DND-41 (cell line): ENCODE results near the gene MYL3.
"Not testable (repeated sequence)": the region's sequence is repeated elsewhere in the genome, so short reads cannot be mapped to it uniquely, and the experiment has no call there.

ENCODE experiments used
- ATAC-seq: fragments of 200-7000 bp; cut with Tn5 transposase; 3 replicates; pipeline ENCODE4 v1.9.1; 2021; ENCODE audit warnings: low read depth; ENCODE audit not compliant: insufficient read depth
- DNase-seq: peaks from one replicate; pipeline ENCODE4 v3.0.0-alpha.2; 2020
- H2AFZ ChIP-seq: 2 replicates; pipeline ENCODE4 v1.6.0; 2012; ENCODE audit warnings: low read depth, low read length
- H3K27ac ChIP-seq: 2 replicates; pipeline ENCODE4 v1.5.1; 2012; ENCODE audit warnings: low read length, inconsistent platforms
- H3K27me3 ChIP-seq: fragments of 200-600 bp; sonication (generic); 2 replicates; pipeline ENCODE4 v1.6.0; 2012; ENCODE audit warnings: low read length, mild to moderate bottlenecking, inconsistent platforms; ENCODE audit not compliant: insufficient read depth, poor library complexity
- H3K36me3 ChIP-seq: 2 replicates; pipeline ENCODE4 v1.5.1; 2012; ENCODE audit warnings: low read length, inconsistent platforms; ENCODE audit not compliant: insufficient read depth
- H3K4me1 ChIP-seq: 2 replicates; pipeline ENCODE4 v1.5.1; 2012; ENCODE audit warnings: mild to moderate bottlenecking, low read length; ENCODE audit not compliant: insufficient read depth
- H3K4me2 ChIP-seq: 2 replicates; pipeline ENCODE4 v1.6.0; 2012; ENCODE audit warnings: mild to moderate bottlenecking, moderate library complexity, low read length, inconsistent platforms; ENCODE audit not compliant: insufficient read depth
- H3K4me3 ChIP-seq, 2 experiments: fragments of 200-600 bp in 1 of 2; shearing (Covaris generic) in 1 of 2; 2 replicates each; pipeline ENCODE4 v1.5.1; 2012 to 2016; ENCODE audit warnings: inconsistent platforms in 2 of 2, low read length in 2 of 2, mild to moderate bottlenecking in 2 of 2, low read depth in 1 of 2, moderate library complexity in 1 of 2
- H3K79me2 ChIP-seq: 2 replicates; pipeline ENCODE4 v1.6.0; 2012; ENCODE audit warnings: low read length, inconsistent platforms; ENCODE audit not compliant: insufficient read depth
- H3K9ac ChIP-seq: 2 replicates; pipeline ENCODE4 v1.6.0; 2012; ENCODE audit warnings: low read depth, mild to moderate bottlenecking, inconsistent platforms, low read length, moderate library complexity
- H3K9me3 ChIP-seq: 2 replicates; pipeline ENCODE4 v1.5.1; 2012; ENCODE audit warnings: low read length, moderate library complexity, mild to moderate bottlenecking, inconsistent platforms; ENCODE audit not compliant: insufficient read depth, severe bottlenecking
- H4K20me1 ChIP-seq: 2 replicates; pipeline ENCODE4 v1.6.0; 2012; ENCODE audit warnings: low read length; ENCODE audit not compliant: insufficient read depth
- EZH2 ChIP-seq: IDR thresholded peaks from 3 replicates; pipeline ENCODE4 v1.6.1; 2012; ENCODE audit warnings: borderline replicate concordance, low read depth, mild to moderate bottlenecking, moderate library complexity, low read length, inconsistent platforms; ENCODE audit not compliant: severe bottlenecking
- TF ChIP-seq, protein P1 (sequence below): IDR thresholded peaks from 2 replicates; pipeline ENCODE4 v1.5.1; 2012; ENCODE audit warnings: borderline replicate concordance, low read length, moderate library complexity, mild to moderate bottlenecking; ENCODE audit not compliant: poor library complexity, severe bottlenecking; ENCODE audit errors: extremely low read depth

The MYL3 gene

DNA sequence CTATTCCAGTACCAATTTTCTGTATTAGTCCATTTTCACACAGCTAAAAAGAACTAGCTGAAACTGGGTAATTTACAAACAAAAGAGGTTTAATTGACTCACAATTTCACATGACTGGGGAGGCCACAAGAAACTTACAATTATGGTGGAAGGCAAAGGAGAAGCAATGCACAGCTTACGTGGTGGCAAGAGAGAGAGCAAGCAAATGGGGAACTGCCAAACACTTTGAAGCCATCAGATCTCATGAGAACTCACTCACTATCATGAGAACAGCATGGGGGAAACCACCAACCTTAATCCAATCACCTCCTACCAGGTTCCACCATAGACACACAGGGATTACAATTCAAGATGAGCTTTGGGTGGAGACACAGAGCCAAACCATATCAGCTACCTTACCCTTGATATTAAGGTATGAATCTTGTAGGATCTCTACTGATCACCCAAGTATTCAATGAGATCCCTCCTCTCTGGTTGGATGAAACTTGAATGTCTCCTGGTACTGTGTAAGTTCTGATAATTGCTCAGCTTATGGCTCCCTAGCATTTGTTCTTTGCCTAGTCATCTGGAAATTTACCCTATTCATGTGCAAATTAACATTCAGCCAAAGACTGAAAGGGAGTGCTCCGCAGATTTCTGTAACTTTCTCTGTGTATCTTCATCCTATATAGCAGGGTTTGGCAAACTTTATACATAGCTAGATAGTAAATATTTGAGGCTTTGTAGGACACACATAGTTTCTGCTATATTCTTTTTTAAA is 38.9 kb downstream of the MYL3 start:
- Histone ChIP-seq H3K79me2 (no peaks in the 10 kb centered on the region), H4K20me1 (no peaks in the 10 kb centered on the region), H3K9ac (no peak overlapping the region), H2AFZ (no peak overlapping the region), H3K4me2 (no peak overlapping the region), H3K27me3 (no peaks in the 10 kb centered on the region), H3K4me1 (peaks cover 11% of the 10 kb centered on the region; the same call in 1 of the 2 replicates), H3K4me3 (no peak overlapping the region), H3K9me3 (peaks cover 11% of the 10 kb centered on the region), H3K27ac (no peak overlapping the region), H3K36me3 (no peaks in the 10 kb centered on the region)
- TF ChIP-seq, protein P1, sequence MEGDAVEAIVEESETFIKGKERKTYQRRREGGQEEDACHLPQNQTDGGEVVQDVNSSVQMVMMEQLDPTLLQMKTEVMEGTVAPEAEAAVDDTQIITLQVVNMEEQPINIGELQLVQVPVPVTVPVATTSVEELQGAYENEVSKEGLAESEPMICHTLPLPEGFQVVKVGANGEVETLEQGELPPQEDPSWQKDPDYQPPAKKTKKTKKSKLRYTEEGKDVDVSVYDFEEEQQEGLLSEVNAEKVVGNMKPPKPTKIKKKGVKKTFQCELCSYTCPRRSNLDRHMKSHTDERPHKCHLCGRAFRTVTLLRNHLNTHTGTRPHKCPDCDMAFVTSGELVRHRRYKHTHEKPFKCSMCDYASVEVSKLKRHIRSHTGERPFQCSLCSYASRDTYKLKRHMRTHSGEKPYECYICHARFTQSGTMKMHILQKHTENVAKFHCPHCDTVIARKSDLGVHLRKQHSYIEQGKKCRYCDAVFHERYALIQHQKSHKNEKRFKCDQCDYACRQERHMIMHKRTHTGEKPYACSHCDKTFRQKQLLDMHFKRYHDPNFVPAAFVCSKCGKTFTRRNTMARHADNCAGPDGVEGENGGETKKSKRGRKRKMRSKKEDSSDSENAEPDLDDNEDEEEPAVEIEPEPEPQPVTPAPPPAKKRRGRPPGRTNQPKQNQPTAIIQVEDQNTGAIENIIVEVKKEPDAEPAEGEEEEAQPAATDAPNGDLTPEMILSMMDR = no peak
- TF ChIP-seq EZH2 = no peak
- no peak for DNase-seq
- no peak for ATAC-seq

DNA sequence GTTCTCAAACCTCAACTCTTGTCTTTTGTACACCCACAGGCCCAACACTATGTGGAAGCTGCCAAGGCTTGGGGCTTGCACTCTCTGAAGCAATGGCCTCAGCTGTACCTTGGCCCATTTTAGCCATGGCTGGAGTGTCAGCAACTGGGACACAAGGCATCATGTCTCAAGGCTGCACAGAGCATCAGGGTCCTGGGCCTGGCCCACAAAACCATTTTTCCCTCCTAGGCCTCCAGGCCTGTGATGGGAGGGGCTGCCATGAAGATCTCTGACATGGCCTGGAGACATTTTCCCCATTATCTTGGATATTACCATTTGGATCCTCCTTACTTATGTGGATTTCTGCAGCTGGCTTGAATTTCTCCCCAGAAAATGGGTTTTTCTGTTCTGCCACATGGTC is 39.9 kb downstream of the MYL3 start:
- H3K4me3 ChIP-seq, H4K20me1 ChIP-seq, H3K27me3 ChIP-seq, DNase-seq, H2AFZ ChIP-seq, H3K36me3 ChIP-seq, H3K27ac ChIP-seq, H3K9ac ChIP-seq, H3K79me2 ChIP-seq, ATAC-seq, H3K4me2 ChIP-seq: not testable (repeated sequence)
- Histone ChIP-seq H3K9me3 (peaks cover 11% of the 10 kb centered on the region), H3K4me1 (peaks cover 11% of the 10 kb centered on the region; the same call in 1 of the 2 replicates)

DNA sequence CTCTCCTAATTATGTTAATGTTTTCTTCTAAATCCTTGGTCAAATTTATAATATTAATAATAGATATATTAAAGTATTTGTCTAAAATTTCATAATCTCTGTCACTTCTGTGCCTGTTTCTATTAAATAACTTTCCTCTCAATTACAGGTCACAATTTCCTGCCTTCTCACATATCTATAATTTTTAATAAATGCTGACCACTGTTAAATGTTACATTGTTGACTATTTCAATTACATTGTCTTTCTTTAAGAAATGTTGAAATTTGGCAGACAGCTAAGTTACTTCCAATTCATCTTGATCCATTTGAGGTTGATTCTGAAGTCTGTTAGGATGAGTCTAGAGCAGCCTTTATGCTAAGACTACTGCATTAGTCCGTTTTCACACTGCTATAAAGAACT is 41.7 kb downstream of the MYL3 start:
- TF ChIP-seq EZH2 = no peak
- TF ChIP-seq, protein P1 = no peak
- no peak overlapping the region for H3K9ac ChIP-seq
- no peak overlapping the region for H3K4me3 ChIP-seq
- no peak for ATAC-seq
- no peak overlapping the region for H3K4me2 ChIP-seq
- DNase-seq = no peak
- H3K27ac ChIP-seq = no peak overlapping the region
- peaks cover 11% of the 10 kb centered on the region for H3K9me3 ChIP-seq
- H3K27me3 ChIP-seq = no peaks in the 10 kb centered on the region
- H3K4me1 ChIP-seq = no peaks in the 10 kb centered on the region
- no peaks in the 10 kb centered on the region for H3K36me3 ChIP-seq
- H2AFZ ChIP-seq = no peak overlapping the region
- no peaks in the 10 kb centered on the region for H4K20me1 ChIP-seq
- no peaks in the 10 kb centered on the region for H3K79me2 ChIP-seq

GRCh38 chr3:46820852-46821251 is 42.4 kb downstream of the MYL3 start:
- no peaks in the 10 kb centered on the region for H3K27me3 ChIP-seq
- H3K4me1 ChIP-seq = no peaks in the 10 kb centered on the region
- H3K79me2 ChIP-seq = no peaks in the 10 kb centered on the region
- H3K4me2 ChIP-seq = no peak overlapping the region
- H3K36me3 ChIP-seq = no peaks in the 10 kb centered on the region
- ATAC-seq (no peak), DNase-seq (no peak)
- H4K20me1 ChIP-seq = no peaks in the 10 kb centered on the region
- H3K4me3 ChIP-seq = no peak overlapping the region
- peaks cover 11% of the 10 kb centered on the region for H3K9me3 ChIP-seq
- H3K9ac ChIP-seq = no peak overlapping the region
- H3K27ac ChIP-seq = no peak overlapping the region
- TF ChIP-seq, protein P1 = no peak
- TF ChIP-seq EZH2 = no peak
- H2AFZ ChIP-seq = no peak overlapping the region
